ENCODE measurements around the gene MUC4.
"Not testable (repeated sequence)": the region's sequence is repeated elsewhere in the genome, so short reads cannot be mapped to it uniquely, and the experiment has no call there.

The MUC4 gene

GRCh38 chr3:195834675-195835583 lies 23.2 kb upstream of the MUC4 start:
- no peak for DNase-seq

- DNase-seq = no peak
These were observed 18.1 kb upstream of the MUC4 start for GRCh38 chr3:195829897-195830254.

GRCh38 chr3:195828762-195829161 lies 17.0 kb upstream of the MUC4 start:
- no peak for DNase-seq

GRCh38 chr3:195825857-195826804 lies 14.4 kb upstream of the MUC4 start:
- DNase-seq = no peak

GRCh38 chr3:195825191-195825588 lies 13.5 kb upstream of the MUC4 start:
- no peak for DNase-seq

- DNase-seq = not testable (repeated sequence)
These were observed 12.9 kb upstream of the MUC4 start for GRCh38 chr3:195824425-195825190.

- DNase-seq = no peak
These were observed 12.3 kb upstream of the MUC4 start for GRCh38 chr3:195823999-195824398.

GRCh38 chr3:195823280-195823679 lies 11.6 kb upstream of the MUC4 start:
- no peak for DNase-seq

GRCh38 chr3:195822131-195822696 lies 10.5 kb upstream of the MUC4 start:
- no peak for DNase-seq

GRCh38 chr3:195821403-195822130 lies 9.8 kb upstream of the MUC4 start:
- no peak for DNase-seq

GRCh38 chr3:195820901-195821300 lies 9.2 kb upstream of the MUC4 start:
- DNase-seq = no peak

GRCh38 chr3:195820186-195820585 lies 8.5 kb upstream of the MUC4 start:
- DNase-seq = no peak

GRCh38 chr3:195818301-195818700 lies 6.6 kb upstream of the MUC4 start:
- no peak for DNase-seq

GRCh38 chr3:195817578-195818135 lies 5.9 kb upstream of the MUC4 start:
- DNase-seq = no peak

GRCh38 chr3:195816276-195816913 lies 4.7 kb upstream of the MUC4 start:
- not testable (repeated sequence) for DNase-seq

- no peak for DNase-seq
These were observed 3.5 kb upstream of the MUC4 start for GRCh38 chr3:195815169-195815771.

GRCh38 chr3:195813916-195814640 lies 2.3 kb upstream of the MUC4 start:
- no peak for DNase-seq

GRCh38 chr3:195812366-195812765 lies 637 bp upstream of the MUC4 start:
- DNase-seq = no peak

GRCh38 chr3:195810455-195810845 lies 1.3 kb downstream of the MUC4 start:
- DNase-seq = no peak
